C4-2B (cell line): ENCODE measurements around the gene CTXN2.

Experiments
- CTCF ChIP-seq: fragments of 450-650 bp; conservative IDR thresholded peaks from 2 replicates; pipeline ENCODE4 v1.5.1; 2017; ENCODE audit warnings: mild to moderate bottlenecking
- ZFX ChIP-seq: fragments of 450-650 bp; IDR thresholded peaks from 2 replicates; pipeline ENCODE4 v1.6.1; 2017

DNA sequence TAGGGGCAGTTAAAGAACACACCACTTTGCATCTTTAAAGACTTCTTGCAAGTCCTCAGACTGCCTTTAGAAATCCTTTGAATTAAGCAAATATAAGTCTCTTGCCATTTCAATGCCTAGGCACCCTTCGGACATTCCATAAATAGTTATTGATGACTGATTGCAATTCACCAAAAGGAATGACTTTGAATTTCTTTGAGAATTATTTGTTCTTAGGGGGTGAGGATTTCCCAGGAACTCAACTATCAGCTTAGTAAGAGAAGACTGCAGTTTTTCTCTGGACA lies 12.9 kb upstream of the CTXN2 start:
- TF ChIP-seq CTCF = no peak
- TF ChIP-seq ZFX = no peak
